ENCODE data around the gene TNFRSF19.

DNA sequence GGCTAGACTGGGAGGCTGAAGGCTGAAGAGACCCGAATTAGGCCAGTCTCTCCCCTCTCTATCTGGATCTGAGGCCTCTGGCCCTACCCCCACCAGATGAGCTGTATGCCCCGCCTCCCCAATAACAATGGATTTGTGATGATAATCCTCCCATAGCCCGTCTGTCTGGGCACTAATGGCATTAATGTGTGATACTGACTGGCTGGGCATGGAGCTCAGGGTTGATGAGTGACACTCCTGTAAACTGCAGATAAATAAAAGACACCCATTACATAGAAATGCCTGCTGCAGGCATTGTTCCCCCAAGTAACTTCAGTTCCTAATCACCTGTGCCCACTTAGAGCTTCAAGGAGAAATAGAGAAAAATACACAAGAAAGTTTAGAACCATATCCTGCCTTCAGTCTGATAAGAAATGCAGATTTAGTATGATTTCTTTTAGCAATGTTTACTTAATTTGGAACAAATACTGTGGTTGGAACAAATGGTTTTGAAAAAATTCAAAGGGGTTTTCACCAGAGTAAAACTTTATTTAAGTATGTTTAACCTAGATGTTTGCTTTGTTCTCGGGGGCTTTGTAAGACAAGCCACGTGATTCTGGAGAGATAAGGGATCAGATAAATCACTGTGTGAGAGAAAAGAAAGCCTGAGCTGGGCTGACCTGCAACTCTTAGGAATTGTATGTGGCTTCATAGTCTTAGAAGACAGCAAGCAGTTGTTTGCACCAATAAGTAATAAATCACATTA is 60.3 kb downstream of the TNFRSF19 start:
- TF ChIP-seq POLR2A (IDR thresholded peaks at IDR 0.05) (no peak), EP300 (IDR thresholded peaks at IDR 0.05) (no peak)
- TF ChIP-seq, protein P1, sequence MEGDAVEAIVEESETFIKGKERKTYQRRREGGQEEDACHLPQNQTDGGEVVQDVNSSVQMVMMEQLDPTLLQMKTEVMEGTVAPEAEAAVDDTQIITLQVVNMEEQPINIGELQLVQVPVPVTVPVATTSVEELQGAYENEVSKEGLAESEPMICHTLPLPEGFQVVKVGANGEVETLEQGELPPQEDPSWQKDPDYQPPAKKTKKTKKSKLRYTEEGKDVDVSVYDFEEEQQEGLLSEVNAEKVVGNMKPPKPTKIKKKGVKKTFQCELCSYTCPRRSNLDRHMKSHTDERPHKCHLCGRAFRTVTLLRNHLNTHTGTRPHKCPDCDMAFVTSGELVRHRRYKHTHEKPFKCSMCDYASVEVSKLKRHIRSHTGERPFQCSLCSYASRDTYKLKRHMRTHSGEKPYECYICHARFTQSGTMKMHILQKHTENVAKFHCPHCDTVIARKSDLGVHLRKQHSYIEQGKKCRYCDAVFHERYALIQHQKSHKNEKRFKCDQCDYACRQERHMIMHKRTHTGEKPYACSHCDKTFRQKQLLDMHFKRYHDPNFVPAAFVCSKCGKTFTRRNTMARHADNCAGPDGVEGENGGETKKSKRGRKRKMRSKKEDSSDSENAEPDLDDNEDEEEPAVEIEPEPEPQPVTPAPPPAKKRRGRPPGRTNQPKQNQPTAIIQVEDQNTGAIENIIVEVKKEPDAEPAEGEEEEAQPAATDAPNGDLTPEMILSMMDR (IDR thresholded peaks at IDR 0.05) = no peak
